HG03469 (cell line): ENCODE measurements around the gene SLC15A4.
A peak's percentile ranks its signal among the peaks of the same experiment; 100 is the strongest.
"Not testable (repeated sequence)": the region's sequence is repeated elsewhere in the genome, so short reads cannot be mapped to it uniquely, and the experiment has no call there.

Experiments
- ATAC-seq: cut with Tn5 transposase; IDR thresholded peaks from one replicate; pipeline ENCODE4 v1.9.1; 2021; ENCODE audit warnings: mild to moderate bottlenecking, moderate library complexity, moderate number of reproducible peaks; ENCODE audit not compliant: unreplicated experiment

The SLC15A4 gene

GRCh38 chr12:128844031-128844635, 20.4 kb upstream of the SLC15A4 start:
- peak; percentile 36 for ATAC-seq

GRCh38 chr12:128843538-128843937, 19.8 kb upstream of the SLC15A4 start:
- ATAC-seq: no peak

GRCh38 chr12:128842579-128842978, 18.8 kb upstream of the SLC15A4 start:
- ATAC-seq: no peak

- ATAC-seq: peak; percentile 89
Measured at GRCh38 chr12:128840862-128841468, 17.2 kb upstream of the SLC15A4 start.

GRCh38 chr12:128839885-128840284, 16.1 kb upstream of the SLC15A4 start:
- not testable (repeated sequence) for ATAC-seq

GRCh38 chr12:128833418-128833817, 9.7 kb upstream of the SLC15A4 start:
- ATAC-seq: no peak

- ATAC-seq: peak; percentile 40
Measured at GRCh38 chr12:128830505-128830893, 6.7 kb upstream of the SLC15A4 start.

- ATAC-seq: peak; percentile 87
Measured at GRCh38 chr12:128829861-128830504, 6.2 kb upstream of the SLC15A4 start.

GRCh38 chr12:128827724-128828123, 4.0 kb upstream of the SLC15A4 start:
- ATAC-seq: no peak

GRCh38 chr12:128825835-128826234, 2.1 kb upstream of the SLC15A4 start:
- ATAC-seq: no peak

- peak; percentile 9 for ATAC-seq
Measured at GRCh38 chr12:128823216-128823915, 392 bp downstream of the SLC15A4 start.

GRCh38 chr12:128820723-128821432, 2.9 kb downstream of the SLC15A4 start:
- ATAC-seq: peak; percentile 34

GRCh38 chr12:128820253-128820652, 3.5 kb downstream of the SLC15A4 start:
- ATAC-seq: no peak

- no peak for ATAC-seq
Measured at GRCh38 chr12:128819293-128820144, 4.2 kb downstream of the SLC15A4 start.

GRCh38 chr12:128818065-128819022, 5.4 kb downstream of the SLC15A4 start:
- peak; percentile 24 for ATAC-seq

GRCh38 chr12:128817111-128818015, 6.4 kb downstream of the SLC15A4 start:
- peak; percentile 25 for ATAC-seq

GRCh38 chr12:128816643-128816920, 7.2 kb downstream of the SLC15A4 start:
- ATAC-seq: no peak
